ENCODE data around the gene TRIM38.
A peak's percentile ranks its signal among the peaks of the same experiment; 100 is the strongest.

Gene TRIM38

GRCh38 chr6:26019261-26019830 lies 56.7 kb downstream of the TRIM38 start:
- no peak overlapping the region for H3K4me3 ChIP-seq (ENCODE audit: insufficient read depth, low read depth, low read length)
- H3K4me1 ChIP-seq (ENCODE audit: control insufficient read depth, insufficient read depth, low read length), result no peaks in the 10 kb centered on the region
- no peaks in the 10 kb centered on the region for H3K9me3 ChIP-seq (ENCODE audit: control insufficient read depth, low read length)
- no peak overlapping the region for H3K27ac ChIP-seq (ENCODE audit: insufficient read depth, low read depth, low read length, poor library complexity, severe bottlenecking)
- no peaks in the 10 kb centered on the region for H3K36me3 ChIP-seq (ENCODE audit: control insufficient read depth, insufficient read depth, low read length)
- H3K27me3 ChIP-seq (ENCODE audit: control insufficient read depth, insufficient read depth, low read length, poor library complexity, severe bottlenecking), result no peaks in the 10 kb centered on the region
- 97% methylated on average over 9 of the region's 9 CpGs for WGBS, 2 experiments

GRCh38 chr6:26019967-26020328 lies 57.3 kb downstream of the TRIM38 start:
- no peak overlapping the region for H3K27ac ChIP-seq (ENCODE audit: insufficient read depth, low read depth, low read length, poor library complexity, severe bottlenecking)
- no peaks in the 10 kb centered on the region for H3K36me3 ChIP-seq (ENCODE audit: control insufficient read depth, insufficient read depth, low read length)
- no peak overlapping the region for H3K4me3 ChIP-seq (ENCODE audit: insufficient read depth, low read depth, low read length)
- WGBS, 2 experiments, result 94 to 97% methylated on average over 4 to 5 of the region's 5 CpGs
- H3K27me3 ChIP-seq (ENCODE audit: control insufficient read depth, insufficient read depth, low read length, poor library complexity, severe bottlenecking), result no peaks in the 10 kb centered on the region
- peaks cover 2% of the 10 kb centered on the region for H3K4me1 ChIP-seq (ENCODE audit: control insufficient read depth, insufficient read depth, low read length)
- H3K9me3 ChIP-seq (ENCODE audit: control insufficient read depth, low read length), result no peaks in the 10 kb centered on the region

DNA sequence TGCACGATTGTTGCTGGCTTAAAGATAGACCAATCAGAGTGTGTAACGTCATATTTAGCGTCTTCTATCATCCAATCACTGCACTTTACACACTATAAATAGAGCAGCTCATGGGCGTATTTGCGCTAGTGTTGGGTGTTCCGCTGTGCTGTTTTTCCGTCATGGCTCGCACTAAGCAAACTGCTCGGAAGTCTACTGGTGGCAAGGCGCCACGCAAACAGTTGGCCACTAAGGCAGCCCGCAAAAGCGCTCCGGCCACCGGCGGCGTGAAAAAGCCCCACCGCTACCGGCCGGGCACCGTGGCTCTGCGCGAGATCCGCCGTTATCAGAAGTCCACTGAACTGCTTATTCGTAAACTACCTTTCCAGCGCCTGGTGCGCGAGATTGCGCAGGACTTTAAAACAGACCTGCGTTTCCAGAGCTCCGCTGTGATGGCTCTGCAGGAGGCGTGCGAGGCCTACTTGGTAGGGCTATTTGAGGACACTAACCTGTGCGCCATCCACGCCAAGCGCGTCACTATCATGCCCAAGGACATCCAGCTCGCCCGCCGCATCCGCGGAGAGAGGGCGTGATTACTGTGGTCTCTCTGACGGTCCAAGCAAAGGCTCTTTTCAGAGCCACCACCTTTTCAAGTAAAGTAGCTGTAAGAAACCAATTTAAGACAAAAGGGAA lies 57.9 kb downstream of the TRIM38 start:
- peaks cover 7% of the 10 kb centered on the region for H3K4me1 ChIP-seq (ENCODE audit: control insufficient read depth, insufficient read depth, low read length)
- no peaks in the 10 kb centered on the region for H3K27me3 ChIP-seq (ENCODE audit: control insufficient read depth, insufficient read depth, low read length, poor library complexity, severe bottlenecking)
- H3K4me3 ChIP-seq (ENCODE audit: insufficient read depth, low read depth, low read length), result peak overlapping the region; percentile 22
- no peaks in the 10 kb centered on the region for H3K9me3 ChIP-seq (ENCODE audit: control insufficient read depth, low read length)
- 84 to 85% methylated on average over 45 of the region's 45 CpGs for WGBS, 2 experiments
- H3K27ac ChIP-seq (ENCODE audit: insufficient read depth, low read depth, low read length, poor library complexity, severe bottlenecking), result peak overlapping the region; percentile 64
- H3K36me3 ChIP-seq (ENCODE audit: control insufficient read depth, insufficient read depth, low read length), result no peaks in the 10 kb centered on the region

GRCh38 chr6:26021001-26021349 lies 58.4 kb downstream of the TRIM38 start:
- peak overlapping the region; percentile 22 for H3K4me3 ChIP-seq (ENCODE audit: insufficient read depth, low read depth, low read length)
- H3K4me1 ChIP-seq (ENCODE audit: control insufficient read depth, insufficient read depth, low read length), result peaks cover 12% of the 10 kb centered on the region
- no peaks in the 10 kb centered on the region for H3K9me3 ChIP-seq (ENCODE audit: control insufficient read depth, low read length)
- WGBS, 2 experiments, result 76 to 86% methylated on average over 23 of the region's 23 CpGs
- H3K27ac ChIP-seq (ENCODE audit: insufficient read depth, low read depth, low read length, poor library complexity, severe bottlenecking), result peak overlapping the region; percentile 64
- H3K27me3 ChIP-seq (ENCODE audit: control insufficient read depth, insufficient read depth, low read length, poor library complexity, severe bottlenecking), result no peaks in the 10 kb centered on the region
- no peaks in the 10 kb centered on the region for H3K36me3 ChIP-seq (ENCODE audit: control insufficient read depth, insufficient read depth, low read length)

DNA sequence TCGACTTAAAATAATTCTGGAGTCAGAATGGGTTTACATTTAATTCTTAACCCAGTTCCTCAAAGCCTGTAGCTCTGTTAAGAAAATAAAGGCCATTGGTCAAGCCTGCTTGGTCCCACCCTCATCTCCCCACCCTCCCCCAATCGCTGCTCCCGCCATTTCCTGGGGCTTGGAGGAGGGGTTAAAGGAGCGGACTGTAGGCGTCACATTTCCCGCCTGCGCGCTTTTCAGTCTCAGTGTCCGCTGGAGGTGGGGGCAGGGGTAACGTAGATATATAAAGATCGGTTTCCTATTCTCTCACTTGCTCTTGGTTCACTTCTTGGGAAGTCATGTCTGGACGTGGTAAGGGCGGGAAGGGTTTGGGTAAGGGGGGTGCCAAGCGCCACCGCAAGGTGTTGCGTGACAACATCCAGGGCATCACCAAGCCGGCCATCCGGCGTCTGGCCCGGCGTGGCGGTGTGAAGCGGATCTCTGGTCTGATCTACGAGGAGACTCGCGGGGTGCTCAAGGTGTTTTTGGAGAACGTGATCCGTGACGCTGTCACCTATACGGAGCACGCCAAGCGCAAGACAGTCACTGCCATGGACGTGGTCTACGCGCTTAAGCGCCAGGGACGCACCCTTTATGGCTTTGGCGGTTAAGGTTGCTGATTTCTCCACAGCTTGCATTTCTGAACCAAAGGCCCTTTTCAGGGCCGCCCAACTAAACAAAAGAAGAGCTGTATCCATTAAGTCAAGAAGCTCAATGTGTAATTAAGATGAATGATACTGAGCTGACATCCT lies 58.9 kb downstream of the TRIM38 start:
- peak overlapping the region; percentile 38 for H3K4me3 ChIP-seq (ENCODE audit: insufficient read depth, low read depth, low read length)
- peaks cover 14% of the 10 kb centered on the region for H3K4me1 ChIP-seq (ENCODE audit: control insufficient read depth, insufficient read depth, low read length)
- H3K27me3 ChIP-seq (ENCODE audit: control insufficient read depth, insufficient read depth, low read length, poor library complexity, severe bottlenecking), result no peaks in the 10 kb centered on the region
- H3K9me3 ChIP-seq (ENCODE audit: control insufficient read depth, low read length), result no peaks in the 10 kb centered on the region
- peak overlapping the region; percentile 67 for H3K27ac ChIP-seq (ENCODE audit: insufficient read depth, low read depth, low read length, poor library complexity, severe bottlenecking)
- H3K36me3 ChIP-seq (ENCODE audit: control insufficient read depth, insufficient read depth, low read length), result no peaks in the 10 kb centered on the region
- WGBS, 2 experiments, result 79 to 81% methylated on average over 38 to 39 of the region's 39 CpGs

DNA sequence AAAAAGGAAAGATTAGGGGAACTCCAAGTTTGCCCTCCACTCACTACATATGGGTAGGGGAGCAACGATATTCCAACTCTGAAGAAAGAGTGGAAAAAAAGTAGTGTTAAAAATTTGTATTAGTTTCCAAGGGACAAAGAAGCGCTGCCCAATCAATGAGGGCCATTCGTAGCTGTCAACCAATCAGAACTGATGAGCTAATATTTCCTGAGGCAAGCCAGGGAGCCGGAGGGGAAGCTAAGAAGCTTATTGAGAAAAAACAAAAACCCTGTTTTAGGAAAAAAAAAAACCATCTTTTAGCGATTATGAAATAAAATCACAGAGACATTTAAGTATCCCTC lies 59.5 kb downstream of the TRIM38 start:
- whole genome bisulfite sequencing, 2 experiments, result 74 to 76% methylated on average over 5 of the region's 5 CpGs
- Histone ChIP-seq H3K27me3 (ENCODE audit: control insufficient read depth, insufficient read depth, low read length, poor library complexity, severe bottlenecking) (no peaks in the 10 kb centered on the region), H3K27ac (ENCODE audit: insufficient read depth, low read depth, low read length, poor library complexity, severe bottlenecking) (peak overlapping the region; percentile 67), H3K36me3 (ENCODE audit: control insufficient read depth, insufficient read depth, low read length) (no peaks in the 10 kb centered on the region), H3K9me3 (ENCODE audit: control insufficient read depth, low read length) (no peaks in the 10 kb centered on the region), H3K4me3 (ENCODE audit: insufficient read depth, low read depth, low read length) (peak overlapping the region; percentile 38), H3K4me1 (ENCODE audit: control insufficient read depth, insufficient read depth, low read length) (peaks cover 14% of the 10 kb centered on the region)

- H3K9me3 ChIP-seq (ENCODE audit: control insufficient read depth, low read length), result no peaks in the 10 kb centered on the region
- 100% methylated on average over 1 of the region's 1 CpG; no CpG with 5 or more reads in 1 of the 2 experiments for WGBS, 2 experiments
- H3K36me3 ChIP-seq (ENCODE audit: control insufficient read depth, insufficient read depth, low read length), result no peaks in the 10 kb centered on the region
- H3K27ac ChIP-seq (ENCODE audit: insufficient read depth, low read depth, low read length, poor library complexity, severe bottlenecking), result no peak overlapping the region
- H3K4me1 ChIP-seq (ENCODE audit: control insufficient read depth, insufficient read depth, low read length), result peaks cover 18% of the 10 kb centered on the region
- H3K4me3 ChIP-seq (ENCODE audit: insufficient read depth, low read depth, low read length), result no peak overlapping the region
- H3K27me3 ChIP-seq (ENCODE audit: control insufficient read depth, insufficient read depth, low read length, poor library complexity, severe bottlenecking), result no peaks in the 10 kb centered on the region
These were observed 60.1 kb downstream of the TRIM38 start for GRCh38 chr6:26022737-26023136.

DNA sequence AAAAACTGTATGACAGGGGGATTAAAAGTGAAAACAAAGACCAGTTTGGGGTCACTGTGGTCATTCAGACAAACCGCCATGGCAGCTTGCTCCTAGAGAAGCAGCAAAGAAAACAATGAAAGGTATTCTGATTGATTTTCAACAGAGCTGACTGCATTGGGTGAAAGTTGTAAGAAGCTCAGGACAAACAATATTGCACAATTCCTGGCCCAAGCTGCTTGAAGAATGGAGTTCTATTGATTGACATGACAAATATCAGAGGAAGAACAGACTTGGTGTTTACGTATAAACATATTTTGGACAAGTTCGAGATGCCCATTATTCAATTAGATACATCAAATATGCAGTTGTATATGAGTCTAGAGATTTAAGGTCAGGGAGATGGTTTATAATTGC lies 62.0 kb downstream of the TRIM38 start:
- no peak overlapping the region for H3K27ac ChIP-seq (ENCODE audit: insufficient read depth, low read depth, low read length, poor library complexity, severe bottlenecking)
- peaks cover 36% of the 10 kb centered on the region for H3K4me1 ChIP-seq (ENCODE audit: control insufficient read depth, insufficient read depth, low read length)
- no peaks in the 10 kb centered on the region for H3K36me3 ChIP-seq (ENCODE audit: control insufficient read depth, insufficient read depth, low read length)
- no peaks in the 10 kb centered on the region for H3K9me3 ChIP-seq (ENCODE audit: control insufficient read depth, low read length)
- no peak overlapping the region for H3K4me3 ChIP-seq (ENCODE audit: insufficient read depth, low read depth, low read length)
- 89 to 90% methylated on average over 2 to 3 of the region's 3 CpGs for WGBS, 2 experiments
- H3K27me3 ChIP-seq (ENCODE audit: control insufficient read depth, insufficient read depth, low read length, poor library complexity, severe bottlenecking), result no peaks in the 10 kb centered on the region

DNA sequence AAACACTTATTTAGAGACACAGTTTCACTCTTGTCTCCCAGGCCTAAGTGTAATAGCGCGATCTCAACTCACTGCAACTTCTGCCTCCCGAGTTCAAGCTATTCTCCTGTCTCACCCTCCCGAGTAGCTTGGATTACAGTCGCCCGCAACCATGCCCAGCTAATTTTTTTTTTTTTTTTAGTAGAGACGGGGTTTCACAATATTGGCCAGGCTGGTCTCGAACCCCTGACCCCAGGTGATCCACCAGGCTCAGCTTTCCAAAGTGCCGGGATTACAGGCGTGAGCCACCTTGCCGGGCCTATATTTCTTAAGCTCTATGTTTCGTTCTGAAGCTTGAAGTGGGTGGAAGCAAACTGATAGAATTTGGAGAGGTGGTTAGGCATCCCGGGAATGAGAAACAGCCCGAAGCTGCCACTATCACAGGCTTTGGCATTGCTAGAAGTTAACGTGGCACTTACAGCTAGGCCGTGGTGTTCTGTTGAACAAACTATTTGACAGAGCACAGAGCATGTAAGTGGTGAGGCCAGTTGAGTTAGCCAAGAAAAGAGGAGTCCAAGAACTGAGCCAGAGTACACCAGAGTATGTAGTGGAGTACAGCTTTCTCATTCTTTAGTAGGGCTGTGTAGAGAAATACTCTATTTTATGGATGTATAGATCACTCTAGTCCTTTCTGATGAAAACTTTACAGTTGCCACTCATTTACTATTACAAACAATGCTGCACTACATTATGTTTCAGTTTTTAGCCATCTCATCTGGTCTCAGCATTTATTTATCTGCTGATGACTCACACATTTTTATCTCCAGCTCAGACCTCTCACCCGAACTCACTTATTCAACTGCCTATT lies 62.7 kb downstream of the TRIM38 start:
- Histone ChIP-seq H3K4me3 (ENCODE audit: insufficient read depth, low read depth, low read length) (no peak overlapping the region), H3K27me3 (ENCODE audit: control insufficient read depth, insufficient read depth, low read length, poor library complexity, severe bottlenecking) (no peaks in the 10 kb centered on the region), H3K4me1 (ENCODE audit: control insufficient read depth, insufficient read depth, low read length) (peaks cover 43% of the 10 kb centered on the region), H3K36me3 (ENCODE audit: control insufficient read depth, insufficient read depth, low read length) (no peaks in the 10 kb centered on the region), H3K27ac (ENCODE audit: insufficient read depth, low read depth, low read length, poor library complexity, severe bottlenecking) (peak overlapping the region; percentile 84), H3K9me3 (ENCODE audit: control insufficient read depth, low read length) (no peaks in the 10 kb centered on the region)
- 85 to 91% methylated on average over 17 of the region's 17 CpGs for WGBS, 2 experiments

All from ectodermal cell (in vitro differentiated cells).